Measurements from ENCODE around the gene SHQ1.

Gene SHQ1

DNA sequence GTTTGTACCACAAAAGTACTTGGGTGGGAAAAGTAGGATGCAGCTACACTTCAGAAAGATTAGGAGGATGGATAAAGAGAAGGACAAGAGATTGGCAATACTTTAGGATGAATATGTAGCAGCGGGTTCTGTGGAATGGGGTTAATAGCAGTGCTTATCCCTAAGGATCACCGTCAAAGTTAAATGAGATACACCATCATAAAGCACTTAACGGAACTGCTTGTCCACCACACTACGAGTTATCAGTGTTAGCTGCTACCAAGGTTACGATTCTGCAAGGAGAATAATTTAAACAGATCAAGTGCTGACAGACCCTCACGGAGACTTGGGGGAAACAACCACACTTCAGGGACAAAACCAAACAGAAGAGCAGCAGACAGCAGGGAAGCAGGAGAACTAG lies 963 bp downstream of the SHQ1 start:
- DNase-seq, result no peak

- DNase-seq, result no peak
Observed at GRCh38 chr3:72846166-72846565, 2.1 kb downstream of the SHQ1 start.

GRCh38 chr3:72844436-72844993 lies 3.7 kb downstream of the SHQ1 start:
- no peak for DNase-seq

GRCh38 chr3:72839057-72839456 lies 9.2 kb downstream of the SHQ1 start:
- DNase-seq, result no peak

DNA sequence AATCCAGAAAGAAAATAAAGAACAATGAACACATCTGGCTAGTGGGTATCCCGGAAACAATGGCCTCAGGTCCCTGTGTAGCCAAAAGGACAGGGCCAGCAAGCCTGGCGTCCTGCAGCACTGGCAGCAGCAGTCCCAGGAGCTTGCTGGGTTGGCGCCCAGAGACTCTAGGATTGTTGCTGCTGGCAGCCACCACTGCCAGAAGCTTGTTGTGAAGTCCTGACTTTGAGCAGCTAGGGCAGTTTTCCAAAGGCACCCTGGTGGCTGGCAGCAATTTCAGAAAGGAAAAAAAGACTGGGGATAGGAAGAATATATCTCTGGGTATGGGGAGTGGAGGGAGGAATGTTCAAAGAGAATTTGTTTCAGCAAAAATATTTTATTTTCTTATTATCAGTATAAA lies 11.3 kb downstream of the SHQ1 start:
- no peak for DNase-seq

- no peak for DNase-seq
Observed at GRCh38 chr3:72836416-72836815, 11.8 kb downstream of the SHQ1 start.

- DNase-seq, result no peak
Observed at GRCh38 chr3:72830452-72831223, 17.6 kb downstream of the SHQ1 start.

DNA sequence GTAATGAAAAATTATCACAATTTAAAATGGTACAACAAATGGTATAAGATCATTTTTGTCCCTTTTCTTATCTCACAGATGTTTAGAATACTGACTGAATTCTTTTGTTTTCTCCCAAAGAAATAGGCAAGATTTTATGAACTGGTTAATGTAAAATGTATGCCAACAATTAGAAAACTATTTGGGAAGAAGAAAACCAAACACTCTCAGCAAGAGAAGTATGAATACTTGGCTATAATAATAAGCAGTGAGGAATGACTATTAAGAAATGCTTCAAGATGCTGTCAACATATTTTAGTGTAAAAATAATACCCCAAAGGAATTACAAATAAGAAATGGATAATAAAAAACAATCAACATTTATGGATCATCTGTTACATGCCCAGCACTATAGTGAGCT lies 18.5 kb downstream of the SHQ1 start:
- DNase-seq, result no peak

- DNase-seq, result no peak
Observed at GRCh38 chr3:72821161-72821781, 27.0 kb downstream of the SHQ1 start.

DNA sequence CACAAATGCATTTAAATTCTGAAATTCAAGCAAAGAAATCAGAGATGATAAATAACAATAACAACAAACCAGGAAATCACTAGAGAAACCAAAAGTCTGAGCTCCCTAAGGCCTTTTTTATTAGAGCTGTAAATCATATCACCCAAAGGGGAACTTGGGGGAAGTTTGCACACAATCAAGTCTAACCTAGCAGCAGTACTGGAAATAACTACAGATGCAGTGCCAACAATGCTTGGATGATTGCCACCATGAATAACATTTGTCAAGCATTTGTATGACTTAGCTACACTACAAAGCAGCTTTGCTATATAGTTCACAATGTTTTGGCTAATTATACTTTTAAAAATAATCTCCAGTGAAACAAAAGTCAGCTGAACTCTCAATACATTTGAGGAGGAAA lies 27.8 kb downstream of the SHQ1 start:
- DNase-seq, result no peak

- DNase-seq, result no peak
Observed at GRCh38 chr3:72818905-72819304, 29.3 kb downstream of the SHQ1 start.

DNA sequence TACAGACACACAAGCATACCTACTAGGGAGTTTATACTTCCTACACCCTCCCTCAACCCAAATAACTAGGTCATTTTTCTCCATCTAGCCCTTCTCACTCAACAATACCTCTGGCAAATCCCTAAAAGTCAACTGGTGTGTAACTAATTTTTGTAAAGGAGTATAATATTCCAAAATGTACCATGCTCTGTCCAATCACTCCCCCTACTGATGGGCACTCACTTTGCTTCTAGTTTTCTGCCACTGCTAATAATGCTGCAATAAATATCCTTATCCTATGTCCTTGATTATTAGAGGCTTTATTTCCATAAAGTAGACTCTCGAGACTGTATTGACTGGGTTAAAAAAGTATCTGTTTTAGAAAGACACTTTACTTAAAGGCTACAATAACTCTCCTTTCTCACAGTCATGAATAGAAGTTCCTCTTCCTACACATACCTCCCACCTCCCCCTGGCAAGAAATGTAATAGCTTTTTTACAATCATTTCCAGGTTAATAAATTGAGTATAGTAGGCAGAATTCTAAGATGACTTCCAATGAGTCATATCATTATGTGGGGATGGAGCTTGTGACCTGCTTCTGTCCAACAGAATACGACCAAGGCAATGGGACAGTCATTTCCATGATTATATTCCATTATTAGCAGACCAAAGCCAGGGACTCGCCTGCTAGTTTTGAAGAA lies 30.0 kb downstream of the SHQ1 start:
- peak; percentile 8 for DNase-seq

GRCh38 chr3:72816862-72817355 lies 31.3 kb downstream of the SHQ1 start:
- DNase-seq, result no peak

GRCh38 chr3:72814308-72814707 lies 33.9 kb downstream of the SHQ1 start:
- DNase-seq, result no peak

GRCh38 chr3:72812201-72812600 lies 36.0 kb downstream of the SHQ1 start:
- DNase-seq, result no peak

DNA sequence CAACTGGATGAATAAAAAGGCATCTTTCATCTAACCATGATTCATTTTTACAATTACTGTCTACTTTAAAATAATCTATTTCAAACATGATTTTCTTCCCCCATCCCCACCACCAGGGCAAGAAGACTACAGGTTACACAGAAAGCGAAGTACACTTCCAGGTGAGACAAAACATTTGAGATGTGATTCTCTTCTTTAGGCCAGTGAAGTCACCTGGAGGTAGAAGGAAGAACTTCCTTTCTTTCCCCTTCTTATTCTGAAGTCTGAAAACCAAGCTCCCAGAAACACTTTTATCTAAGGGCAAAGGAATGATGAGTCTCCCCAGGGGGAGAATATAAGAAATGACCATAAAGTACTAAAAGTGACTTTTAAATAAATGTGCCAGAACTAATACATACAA lies 36.7 kb downstream of the SHQ1 start:
- DNase-seq, result no peak

DNA sequence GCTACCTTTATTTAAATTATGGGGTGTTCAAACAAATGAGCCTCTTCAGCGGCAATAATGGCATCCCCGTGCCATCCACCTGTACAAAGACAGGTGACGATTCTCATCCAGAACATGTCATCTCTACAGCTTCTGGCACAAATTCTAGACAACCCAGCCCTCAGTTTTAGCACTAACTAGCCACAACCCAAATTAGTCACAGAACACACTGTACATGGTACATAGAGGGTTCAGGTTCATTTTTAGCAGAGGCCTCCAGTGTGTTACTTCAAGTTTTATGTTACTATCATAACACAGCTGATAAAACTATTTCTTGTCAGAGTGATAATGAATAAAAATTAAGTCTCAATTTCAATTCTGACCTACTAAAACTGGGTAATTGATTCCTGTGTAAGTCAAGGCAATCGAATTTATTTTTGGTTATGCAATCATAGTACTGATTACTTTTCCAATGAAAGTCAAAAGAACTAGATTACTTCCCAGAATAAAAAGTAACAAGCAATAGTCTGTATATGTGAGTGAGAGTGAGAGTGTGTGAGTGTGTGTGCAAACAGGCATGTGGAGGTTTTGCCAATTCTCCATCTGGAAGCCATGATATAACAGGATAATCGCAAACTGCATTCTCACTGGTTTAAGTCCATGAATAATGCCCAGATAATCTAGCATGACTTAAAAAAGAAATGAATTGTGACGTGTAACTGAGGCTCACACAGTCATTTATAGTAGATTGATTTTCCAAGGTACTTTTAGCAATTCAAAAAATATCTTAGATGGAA lies 37.4 kb downstream of the SHQ1 start:
- no peak for DNase-seq

- DNase-seq, result no peak
Observed at GRCh38 chr3:72810063-72810462, 38.2 kb downstream of the SHQ1 start.

- no peak for DNase-seq
Observed at GRCh38 chr3:72804361-72804760, 43.9 kb downstream of the SHQ1 start.

- no peak for DNase-seq
Observed at GRCh38 chr3:72803573-72803972, 44.7 kb downstream of the SHQ1 start.

DNA sequence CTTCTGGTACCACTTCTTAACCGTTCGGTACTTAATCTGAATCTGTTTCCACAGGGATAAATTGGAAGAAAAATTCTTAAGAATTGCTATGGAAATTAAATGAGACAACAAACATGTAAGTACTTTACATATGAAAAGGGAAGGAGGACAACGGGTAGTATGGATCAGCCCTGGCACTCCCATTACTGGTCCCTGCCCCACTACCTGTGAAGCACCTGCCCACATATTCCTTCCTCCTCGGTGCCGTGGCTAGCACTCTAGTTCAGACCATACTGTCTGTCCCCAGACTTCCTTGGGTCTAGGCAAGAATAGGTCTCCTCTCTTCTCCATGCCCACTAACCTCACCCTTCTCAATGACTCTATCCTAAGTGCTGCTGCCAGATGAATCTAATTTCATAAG lies 46.2 kb downstream of the SHQ1 start:
- DNase-seq, result no peak

DNA sequence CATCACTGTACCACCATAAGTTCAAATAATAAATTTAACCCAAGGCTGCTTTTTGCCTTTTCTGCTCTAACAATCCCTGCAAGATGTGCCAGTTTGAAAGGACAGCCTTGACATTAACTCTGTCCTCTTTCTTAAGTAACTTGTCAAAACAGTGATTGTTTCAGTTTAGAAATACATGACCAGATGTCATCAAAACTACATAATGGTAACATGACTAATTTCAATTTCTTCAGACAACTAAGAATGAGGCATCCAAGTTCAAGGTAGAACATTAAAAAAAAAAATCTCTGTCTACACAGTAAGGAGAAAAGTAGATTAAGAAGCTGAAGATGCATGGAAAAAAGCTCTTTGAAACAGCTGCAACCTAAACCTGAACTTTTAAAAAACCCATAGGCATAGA lies 47.4 kb downstream of the SHQ1 start:
- no peak for DNase-seq
